GM21447 (cell line): ENCODE results near the gene FAM78B.

Experiments used
- ATAC-seq: cut with Tn5 transposase; IDR thresholded peaks from one replicate; pipeline ENCODE4 v1.9.1; 2021; ENCODE audit not compliant: unreplicated experiment

FAM78B gene

DNA sequence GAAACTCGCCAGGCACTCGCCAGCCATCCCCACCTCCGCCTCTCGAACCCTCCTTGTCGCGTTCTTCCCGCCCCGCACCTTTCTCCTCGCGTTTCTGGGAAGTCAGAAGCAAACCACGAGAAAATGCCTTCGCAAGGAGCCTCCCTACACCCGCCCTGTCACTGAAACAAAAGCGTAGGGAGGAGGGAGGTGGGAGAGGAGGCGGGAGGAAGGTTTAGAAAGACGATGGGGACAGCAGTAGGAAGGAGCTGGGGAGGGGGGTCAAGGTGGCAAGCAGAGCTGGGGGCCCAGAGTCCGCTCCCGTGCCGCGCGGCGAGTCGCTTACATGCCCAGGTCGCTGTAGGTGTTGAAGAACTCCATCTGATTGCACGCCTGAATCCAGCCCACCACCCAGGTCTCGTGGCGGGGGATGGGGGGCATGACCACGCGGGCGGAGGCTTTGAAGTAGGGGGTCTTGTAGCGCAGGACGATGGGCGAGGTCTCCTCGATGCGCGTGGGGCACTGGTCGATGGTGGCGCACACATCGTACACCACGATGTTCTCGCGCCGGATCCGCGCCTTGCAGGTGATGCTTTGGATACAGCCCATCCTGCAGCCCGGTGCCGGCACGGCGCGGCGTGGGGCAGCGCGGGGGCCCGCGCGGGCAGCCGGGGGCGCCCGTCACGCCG, 1.0 kb downstream of the FAM78B start:
- ATAC-seq: no peak

- no peak for ATAC-seq
These were observed 1.7 kb downstream of the FAM78B start for GRCh38 chr1:166164995-166165660.

GRCh38 chr1:166164646-166164994, 2.2 kb downstream of the FAM78B start:
- ATAC-seq: no peak

- no peak for ATAC-seq
These were observed 7.1 kb downstream of the FAM78B start for GRCh38 chr1:166159656-166160055.

GRCh38 chr1:166156674-166157073, 10.1 kb downstream of the FAM78B start:
- no peak for ATAC-seq

DNA sequence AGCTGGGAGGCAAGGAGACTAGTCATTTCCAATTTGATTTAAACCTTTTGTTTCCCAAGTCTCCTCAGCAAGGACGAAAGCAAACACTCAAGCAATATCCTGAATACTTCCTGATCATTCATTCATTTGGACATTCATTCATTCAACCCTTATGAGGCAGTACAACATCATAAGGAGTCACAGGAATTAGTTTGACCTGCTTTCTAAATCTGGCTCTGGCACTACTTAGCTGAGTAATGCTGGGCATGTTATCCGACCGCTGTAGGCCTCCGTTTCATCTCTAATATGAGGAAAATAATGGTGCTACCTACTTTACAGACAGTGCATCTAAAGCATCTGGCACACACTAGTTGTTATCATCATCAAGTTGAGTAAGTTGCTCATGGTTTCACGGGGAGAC, 11.7 kb downstream of the FAM78B start:
- no peak for ATAC-seq

GRCh38 chr1:166153525-166154314, 13.1 kb downstream of the FAM78B start:
- ATAC-seq: no peak

GRCh38 chr1:166152978-166153377, 13.8 kb downstream of the FAM78B start:
- ATAC-seq: no peak

GRCh38 chr1:166151804-166152203, 15.0 kb downstream of the FAM78B start:
- ATAC-seq: no peak

DNA sequence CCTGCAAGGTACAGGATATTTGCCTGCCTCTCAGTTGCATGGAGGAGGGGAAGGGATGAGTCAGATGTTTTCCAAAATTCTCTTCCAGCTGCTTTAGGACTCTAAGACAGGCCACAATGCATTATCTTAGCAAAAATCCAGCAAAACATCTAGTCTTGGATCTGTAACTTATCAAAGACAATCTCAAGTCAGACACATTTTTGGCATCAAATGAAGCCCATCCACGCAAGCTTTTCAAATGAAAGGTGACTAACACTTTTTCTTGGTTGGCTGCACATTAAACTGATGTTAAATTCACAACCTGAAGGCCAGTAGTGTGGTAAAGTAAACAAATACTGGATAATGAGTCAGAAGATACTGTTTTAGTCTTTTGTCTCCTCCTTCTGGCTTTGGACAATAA, 21.3 kb downstream of the FAM78B start:
- ATAC-seq: no peak

DNA sequence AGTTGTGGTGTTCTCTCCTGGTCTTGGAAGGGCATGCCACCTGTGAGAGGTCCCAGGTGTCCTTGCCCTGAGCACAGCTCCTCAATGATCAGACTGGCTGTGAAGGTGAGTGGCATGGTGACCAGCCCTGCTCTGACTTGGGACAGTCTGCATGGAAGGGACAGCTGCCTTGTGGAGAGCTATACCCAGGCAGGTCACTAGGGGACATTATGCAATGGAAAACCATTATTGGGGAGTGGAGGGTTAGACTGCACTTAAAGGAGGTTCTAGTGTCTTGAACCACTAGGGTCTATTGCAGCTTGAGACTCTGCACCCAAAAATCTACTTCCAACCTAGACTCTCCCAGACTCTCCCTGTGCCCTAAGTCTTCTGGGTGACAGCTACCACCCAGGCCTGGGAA, 24.8 kb downstream of the FAM78B start:
- ATAC-seq: no peak

DNA sequence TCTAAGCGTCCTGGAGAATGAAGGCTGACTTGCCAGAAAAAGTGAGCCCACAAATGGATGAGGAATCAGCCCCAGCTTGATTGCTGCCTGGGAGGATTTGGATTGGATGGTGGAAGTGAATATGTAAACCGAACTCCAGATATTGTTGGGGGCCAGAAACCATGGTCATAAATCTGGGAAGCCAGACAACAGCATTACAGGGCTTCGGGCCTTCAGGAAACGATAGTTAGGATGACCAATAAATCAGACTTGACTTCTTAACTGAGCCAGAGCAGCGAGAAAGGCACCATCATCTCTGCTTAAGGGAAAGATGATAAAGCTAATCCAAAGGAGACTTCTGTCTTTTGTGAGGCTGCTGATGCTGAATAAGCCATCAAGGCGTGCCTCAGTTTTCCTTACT, 26.6 kb downstream of the FAM78B start:
- no peak for ATAC-seq

GRCh38 chr1:166139735-166140134, 27.1 kb downstream of the FAM78B start:
- no peak for ATAC-seq

DNA sequence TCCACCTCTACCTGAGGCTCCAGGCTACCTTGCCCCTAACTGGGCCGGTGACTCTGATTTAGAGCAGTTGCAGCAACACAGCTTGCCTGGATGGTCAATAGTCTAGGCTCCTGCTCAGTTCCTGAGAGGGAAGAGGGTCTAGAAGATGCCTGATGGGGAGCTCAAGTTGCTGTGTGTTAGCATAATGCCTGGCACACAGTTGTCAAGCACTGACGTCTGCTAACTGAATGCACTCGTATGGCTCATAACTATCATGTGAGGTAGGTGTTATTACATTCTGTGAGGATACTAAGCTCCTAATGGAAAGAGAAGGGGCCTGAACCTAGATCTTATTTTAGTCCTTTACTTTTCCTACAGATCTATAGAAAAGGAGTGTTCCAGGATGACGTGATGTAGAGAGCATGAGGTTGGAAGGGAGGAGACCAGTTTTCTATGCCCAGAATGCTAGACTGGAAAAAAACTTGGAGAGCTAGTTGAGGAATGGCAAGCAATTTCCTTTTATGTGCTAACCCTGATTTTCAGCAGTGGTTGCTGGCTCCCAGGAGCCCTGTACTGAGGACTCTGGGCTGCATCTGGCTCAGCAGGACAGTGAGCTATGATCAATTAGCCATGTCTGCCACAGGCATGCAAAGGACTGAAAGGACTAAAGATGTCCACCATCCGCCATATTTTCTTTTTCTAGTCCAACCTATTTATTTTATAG, 30.0 kb downstream of the FAM78B start:
- no peak for ATAC-seq

- ATAC-seq: no peak
These were observed 30.6 kb downstream of the FAM78B start for GRCh38 chr1:166136222-166136621.

DNA sequence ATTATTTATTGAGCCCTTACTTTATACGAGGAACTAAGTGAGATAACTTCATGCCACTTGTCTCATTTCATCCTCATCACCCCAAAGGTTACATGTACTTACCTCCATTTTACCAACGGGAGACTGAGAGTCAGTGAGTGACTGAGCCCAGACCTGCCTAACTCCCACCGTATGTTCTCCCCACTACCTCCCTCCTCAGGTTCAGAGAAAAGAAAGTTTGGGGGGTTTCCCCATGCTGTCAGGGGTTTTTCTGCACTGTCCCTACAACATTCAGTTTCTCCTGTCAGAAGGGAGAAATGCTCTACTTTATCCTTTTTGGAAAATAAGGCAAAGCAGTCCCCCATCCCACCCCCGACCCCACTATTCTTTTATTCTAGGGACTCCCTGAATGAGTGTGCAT, 32.9 kb downstream of the FAM78B start:
- no peak for ATAC-seq

DNA sequence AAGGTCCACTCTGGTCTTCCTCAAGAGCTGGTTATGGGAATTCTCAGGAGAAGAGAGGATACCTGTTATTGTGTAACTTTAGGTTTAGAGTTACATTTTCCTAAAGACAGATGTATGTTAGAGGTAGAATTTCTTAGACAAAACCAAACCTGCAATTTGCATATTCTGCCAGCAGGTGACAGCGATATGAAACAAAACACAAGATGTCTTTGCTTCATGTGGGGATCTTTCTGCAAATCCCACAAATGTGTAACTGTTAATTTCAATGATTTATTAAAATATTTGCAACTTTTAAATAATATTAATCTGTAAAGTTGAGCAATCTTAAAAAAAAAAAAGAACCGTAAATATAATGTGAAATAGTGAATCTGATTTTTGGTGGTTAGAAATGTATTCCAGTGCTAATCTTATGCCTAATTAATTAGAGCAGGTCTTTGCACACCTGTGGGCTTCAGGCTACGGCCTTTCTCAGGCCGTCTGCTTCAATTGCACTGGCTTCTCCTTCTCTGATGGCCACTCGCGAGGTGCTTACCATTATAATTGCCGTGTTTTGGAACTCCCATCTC, 33.4 kb downstream of the FAM78B start:
- ATAC-seq: no peak

DNA sequence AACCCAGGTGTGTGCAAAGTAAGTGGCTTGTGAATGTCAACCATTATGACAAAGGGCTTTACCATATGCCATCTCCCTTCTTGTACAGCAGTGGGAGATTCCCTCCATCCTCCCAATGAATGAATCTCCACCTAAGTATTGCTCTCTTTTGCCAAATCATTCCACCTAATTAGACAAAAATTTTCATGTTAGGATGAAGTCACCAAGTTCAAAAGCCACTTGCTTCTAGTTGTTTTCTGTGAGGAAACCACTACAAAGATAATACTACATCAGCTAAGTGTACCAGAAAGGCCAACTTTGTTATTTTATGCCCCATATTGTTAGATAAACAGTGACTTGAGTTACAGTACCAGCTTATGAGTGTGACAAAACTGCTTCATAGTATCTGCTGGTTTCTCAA, 34.3 kb downstream of the FAM78B start:
- ATAC-seq: no peak

DNA sequence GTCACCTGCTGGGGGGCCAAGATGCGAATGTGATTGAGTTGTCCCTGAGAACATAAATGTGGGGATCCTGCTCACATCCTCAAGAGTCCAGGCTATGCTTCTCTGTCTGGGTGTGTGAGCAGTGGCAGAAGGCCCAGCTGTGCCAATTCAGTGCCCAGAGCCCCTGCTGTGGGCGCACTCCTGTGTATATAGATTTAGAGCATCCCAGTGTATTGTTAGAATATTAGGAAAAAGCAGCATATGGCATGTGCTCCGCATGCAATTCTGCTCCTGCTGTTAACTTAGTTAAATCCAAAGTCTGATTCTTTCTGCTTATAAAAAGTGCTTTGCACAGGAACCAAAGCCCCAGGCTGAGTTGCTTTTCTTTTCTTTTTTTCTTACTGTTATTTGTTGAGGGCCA, 37.8 kb downstream of the FAM78B start:
- ATAC-seq: no peak

- ATAC-seq: no peak
These were observed 38.6 kb downstream of the FAM78B start for GRCh38 chr1:166128195-166128594.

DNA sequence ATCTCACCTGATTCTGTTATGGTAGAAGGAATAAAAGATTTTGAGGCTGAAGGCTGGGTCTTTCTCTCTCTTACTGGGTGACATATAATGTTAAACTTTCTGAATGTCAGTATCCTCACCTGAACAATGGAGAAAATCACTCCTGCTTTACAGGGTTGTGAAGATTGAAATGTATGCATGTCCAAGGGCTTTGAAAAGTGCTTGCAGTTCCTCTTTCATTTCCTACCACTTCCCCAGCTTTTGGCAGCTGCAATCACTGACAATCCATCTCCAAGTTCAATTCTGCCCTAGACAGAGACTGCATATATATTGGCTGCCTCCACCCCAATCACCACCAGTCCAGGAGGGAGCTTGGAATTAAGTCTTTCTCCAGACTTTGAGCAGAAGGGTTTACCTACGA, 39.8 kb downstream of the FAM78B start:
- no peak for ATAC-seq
